Muscle layer of duodenum (tissue), 2 donors: Measurements from ENCODE around the gene TPSAB1.

Experiments used
- H3K27ac ChIP-seq: one replicate; pipeline ENCODE4 v1.7.0; 2013; ENCODE audit warnings: mild to moderate bottlenecking, low read length
- H3K27me3 ChIP-seq: one replicate; pipeline ENCODE4 v1.7.0; 2013; ENCODE audit warnings: low read depth, mild to moderate bottlenecking, control low read depth, low read length
- H3K36me3 ChIP-seq, 2 donors: one replicate each; pipeline ENCODE4 v1.7.0; 2013; ENCODE audit warnings: low read length in 2 of 2, control low read depth in 1 of 2, mild to moderate bottlenecking in 1 of 2; ENCODE audit not compliant: insufficient read depth in 2 of 2, control insufficient read depth in 1 of 2
- H3K4me1 ChIP-seq, 2 donors: one replicate each; pipeline ENCODE4 v1.7.0; 2013; ENCODE audit warnings: low read length in 2 of 2, mild to moderate bottlenecking in 2 of 2, control low read depth in 1 of 2, moderate library complexity in 1 of 2; ENCODE audit not compliant: insufficient read depth in 2 of 2, control insufficient read depth in 1 of 2
- H3K4me3 ChIP-seq, 2 donors: one replicate each; pipeline ENCODE4 v1.7.0; 2013; ENCODE audit warnings: low read length in 2 of 2, low read depth in 1 of 2, mild to moderate bottlenecking in 1 of 2
- H3K9me3 ChIP-seq, 2 donors: one replicate each; pipeline ENCODE4 v1.7.0; 2013; ENCODE audit warnings: low read length in 2 of 2, control low read depth in 1 of 2, mild to moderate bottlenecking in 1 of 2; ENCODE audit not compliant: control insufficient read depth in 1 of 2
- donor health status: healthy.

The TPSAB1 gene

GRCh38 chr16:1285669-1286512 lies 45.4 kb downstream of the TPSAB1 start:
- Histone ChIP-seq H3K4me1 (no peaks in the 10 kb centered on the region), H3K4me3 (no peak overlapping the region), H3K9me3 (no peaks in the 10 kb centered on the region), H3K27me3 (peaks cover 24% of the 10 kb centered on the region), H3K36me3 (no peaks in the 10 kb centered on the region), H3K27ac (no peak overlapping the region)

- Histone ChIP-seq H3K27me3 (peaks cover 24% of the 10 kb centered on the region), H3K4me3 (no peak overlapping the region), H3K36me3 (no peaks in the 10 kb centered on the region)
Observed at GRCh38 chr16:1286513-1287094, 46.1 kb downstream of the TPSAB1 start.

GRCh38 chr16:1287982-1288670 lies 47.6 kb downstream of the TPSAB1 start:
- peaks cover 24% of the 10 kb centered on the region for H3K27me3 ChIP-seq
- no peaks in the 10 kb centered on the region for H3K9me3 ChIP-seq
- H3K36me3 ChIP-seq = no peaks in the 10 kb centered on the region
- no peaks in the 10 kb centered on the region for H3K4me1 ChIP-seq
- no peak overlapping the region for H3K4me3 ChIP-seq
- H3K27ac ChIP-seq = no peak overlapping the region

More at GRCh38 chr16:1286513-1287094, 46.1 kb downstream of the TPSAB1 start:
- Histone ChIP-seq H3K9me3 (no peaks in the 10 kb centered on the region), H3K27ac (no peak overlapping the region), H3K4me1 (no peaks in the 10 kb centered on the region)

GRCh38 chr16:1288813-1289476 lies 48.4 kb downstream of the TPSAB1 start:
- H3K9me3 ChIP-seq = no peaks in the 10 kb centered on the region
- no peak overlapping the region for H3K4me3 ChIP-seq
- H3K36me3 ChIP-seq = no peaks in the 10 kb centered on the region
- peaks cover 24% of the 10 kb centered on the region for H3K27me3 ChIP-seq
- H3K4me1 ChIP-seq = no peaks in the 10 kb centered on the region
- no peak overlapping the region for H3K27ac ChIP-seq

- Histone ChIP-seq H3K9me3 (no peaks in the 10 kb centered on the region), H3K4me1 (no peaks in the 10 kb centered on the region), H3K27me3 (peaks cover 24% of the 10 kb centered on the region), H3K36me3 (no peaks in the 10 kb centered on the region), H3K4me3 (no peak overlapping the region), H3K27ac (no peak overlapping the region)
Observed at GRCh38 chr16:1289477-1289866, 49.0 kb downstream of the TPSAB1 start.

GRCh38 chr16:1290063-1290501 lies 49.6 kb downstream of the TPSAB1 start:
- Histone ChIP-seq H3K9me3 (no peaks in the 10 kb centered on the region), H3K27ac (no peak overlapping the region), H3K36me3 (no peaks in the 10 kb centered on the region), H3K4me1 (no peaks in the 10 kb centered on the region), H3K27me3 (peaks cover 24% of the 10 kb centered on the region), H3K4me3 (no peak overlapping the region)

- no peaks in the 10 kb centered on the region for H3K9me3 ChIP-seq
- H3K27ac ChIP-seq = no peak overlapping the region
- H3K36me3 ChIP-seq = no peaks in the 10 kb centered on the region
- H3K4me1 ChIP-seq = no peaks in the 10 kb centered on the region
- peaks cover 18% of the 10 kb centered on the region for H3K27me3 ChIP-seq
- no peak overlapping the region for H3K4me3 ChIP-seq
Observed at GRCh38 chr16:1290860-1291575, 50.5 kb downstream of the TPSAB1 start.

- no peaks in the 10 kb centered on the region for H3K36me3 ChIP-seq
- H3K4me3 ChIP-seq = no peak overlapping the region
- H3K4me1 ChIP-seq = no peaks in the 10 kb centered on the region
- H3K9me3 ChIP-seq = no peaks in the 10 kb centered on the region
- no peak overlapping the region for H3K27ac ChIP-seq
- peaks cover 16% of the 10 kb centered on the region for H3K27me3 ChIP-seq
Observed at GRCh38 chr16:1291576-1291974, 51.1 kb downstream of the TPSAB1 start.
